Vagina (tissue), 2 donors: ENCODE data around the gene RIMS3. TPM values are rescaled to one million over a fixed set of nuclear protein-coding genes. Genes with fewer than 3 reads are reported as not detected.

Source experiments
- DNase-seq, 2 donors: peaks; one replicate each; pipeline ENCODE4 v3.0.0-alpha.2; 2017; ENCODE audit errors: extremely low spot score in 2 of 2
- H3K27ac ChIP-seq: fragments of 200-600 bp; sonication (generic); one replicate; pipeline ENCODE4 v1.5.1; 2019
- H3K27me3 ChIP-seq: fragments of 200-600 bp; sonication (generic); one replicate; pipeline ENCODE4 v1.5.1; 2019
- H3K36me3 ChIP-seq, 2 donors: fragments of 200-600 bp; sonication (generic); one replicate each; pipeline ENCODE4 v1.5.1; 2017 to 2019
- H3K4me1 ChIP-seq: fragments of 200-600 bp; sonication (generic); one replicate; pipeline ENCODE4 v1.5.1; 2019
- H3K4me3 ChIP-seq, 2 donors: fragments of 200-600 bp; sonication (generic); 1 replicate in 1 of 2; 2 replicates in 1 of 2; pipeline ENCODE4 v1.5.1; 2016 to 2019
- H3K9me3 ChIP-seq: fragments of 200-600 bp; sonication (generic); one replicate; pipeline ENCODE4 v1.5.1; 2019
- CTCF ChIP-seq, 3 experiments: fragments of 450-650 bp in 2 of 3; fragments of 200-600 bp in 1 of 3; sonication (generic) in 1 of 3; IDR thresholded peaks; one replicate each; pipeline ENCODE4 v1.5.1; 2017 to 2019; ENCODE audit warnings: antibody characterized with exemption in 3 of 3, mild to moderate bottlenecking in 2 of 3, moderate library complexity in 2 of 3
- POLR2A ChIP-seq, 2 donors: fragments of 450-650 bp; IDR thresholded peaks; one replicate each; pipeline ENCODE4 v1.6.1; 2017; ENCODE audit warnings: antibody characterized with exemption in 2 of 2, mild to moderate bottlenecking in 2 of 2, moderate library complexity in 2 of 2
- POLR2AphosphoS5 ChIP-seq, 2 donors: sonication (generic); formaldehyde crosslinking; IDR thresholded peaks; one replicate each; pipeline ENCODE4 v1.9.0; 2017; ENCODE audit warnings: antibody characterized with exemption in 2 of 2, mild to moderate bottlenecking in 2 of 2, low read depth in 1 of 2; ENCODE audit not compliant: insufficient read depth in 1 of 2
- intact Hi-C: fragments of 100-400 bp; cut with DNase I; formaldehyde crosslinking; loops from one replicate; pipeline ENCODE4 v1.15.1; 2023
- total RNA-seq: library from RNA; depleted of rRNA; stranded (reverse); fragments of >200 nt; gene quantifications from one replicate; pipeline ENCODE4 v1.2.3, GENCODE V29; 2016

Gene RIMS3
- total RNA-seq, 1 donor from 2014 or later: 4.7 TPM

DNA sequence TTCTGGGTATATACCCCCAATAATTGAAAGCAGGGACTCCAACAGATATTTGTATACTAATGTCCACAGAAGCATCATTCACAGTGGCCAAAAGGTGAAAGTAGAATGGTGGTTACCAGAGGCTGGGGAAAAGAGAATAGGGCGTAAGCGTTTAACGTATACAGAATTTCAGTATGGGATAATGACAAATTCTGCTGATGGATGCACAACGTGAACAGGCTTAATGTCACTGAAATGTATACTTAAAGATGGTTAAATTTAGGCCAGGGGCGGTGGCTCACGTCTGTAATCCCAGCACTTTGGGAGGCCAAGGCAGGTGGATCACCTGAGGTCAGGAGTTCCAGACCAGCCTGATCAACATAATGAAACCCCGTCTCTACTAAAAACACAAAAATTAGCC is 21.6 kb upstream of the RIMS3 start:
- Histone ChIP-seq H3K4me1 (peaks cover 8% of the 10 kb centered on the region), H3K9me3 (no peaks in the 10 kb centered on the region), H3K27me3 (no peaks in the 10 kb centered on the region), H3K36me3 (no peaks in the 10 kb centered on the region), H3K4me3 (no peak overlapping the region), H3K27ac (no peak overlapping the region)
- intact Hi-C loops: no loop called here
- DNase-seq: no peak
- TF ChIP-seq POLR2AphosphoS5 (IDR thresholded peaks at IDR 0.05; ENCODE audit: insufficient read depth in 1 of 2, low read depth in 1 of 2): no peak
- TF ChIP-seq POLR2A (IDR thresholded peaks at IDR 0.05): no peak
- TF ChIP-seq CTCF (IDR thresholded peaks at IDR 0.05): no peak

DNA sequence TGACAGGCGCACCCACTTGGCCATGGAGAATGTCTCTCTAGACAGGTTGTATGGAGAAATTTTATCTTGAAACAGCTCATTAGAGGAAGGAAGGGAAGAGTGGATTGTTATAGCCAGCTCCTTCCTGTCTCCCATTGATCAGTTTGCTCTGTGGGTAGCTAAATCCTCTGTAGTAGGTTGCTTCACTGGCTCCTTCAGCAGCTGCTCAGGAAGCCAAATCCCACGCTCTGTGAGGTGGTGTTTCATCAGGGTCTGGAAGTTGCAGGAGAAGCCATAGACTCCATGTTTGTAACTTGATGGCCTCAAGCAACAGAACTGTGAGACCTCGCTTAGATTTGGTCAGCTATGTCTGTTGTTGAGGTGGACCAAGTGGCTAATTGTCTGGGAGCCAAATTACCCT is 19.2 kb upstream of the RIMS3 start:
- intact Hi-C loops: no loop called here

DNA sequence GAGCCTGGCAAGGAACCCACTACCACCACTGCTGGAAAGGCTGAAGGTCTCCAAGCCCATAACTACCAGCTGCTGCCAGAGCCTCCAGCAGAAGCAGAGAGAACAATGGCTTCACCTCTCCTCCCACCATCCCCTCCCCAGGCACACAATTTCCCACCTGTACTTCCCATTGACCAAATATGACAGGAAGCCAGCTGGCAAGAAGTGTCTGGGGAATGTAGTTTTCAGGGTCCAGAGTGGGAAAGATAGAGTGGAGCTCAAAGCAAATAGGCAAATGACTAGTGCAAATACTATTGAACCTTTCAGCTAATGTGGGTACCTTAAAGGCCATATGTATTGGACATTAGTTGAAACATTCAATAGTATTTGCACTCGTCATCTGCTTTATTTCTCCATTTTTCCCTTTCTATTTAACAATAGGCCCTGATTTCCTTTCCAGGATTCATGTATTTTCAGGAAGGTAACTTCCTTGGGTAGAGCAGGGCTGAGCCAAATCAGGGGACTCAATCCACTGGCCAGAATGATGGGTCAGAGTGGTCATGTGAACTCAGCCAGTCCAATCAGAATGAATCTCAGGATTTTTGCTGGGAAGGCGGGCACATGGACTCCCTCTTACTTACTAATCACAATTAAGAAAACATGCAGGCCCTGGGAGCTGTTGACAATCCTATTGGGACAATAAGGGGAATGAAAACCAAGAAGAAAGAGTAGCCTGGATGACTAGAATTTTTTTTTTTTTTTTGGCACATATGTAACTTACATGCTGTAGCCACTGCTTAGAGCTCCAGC is 13.9 kb upstream of the RIMS3 start:
- H3K27me3 ChIP-seq: no peaks in the 10 kb centered on the region
- no peak overlapping the region for H3K4me3 ChIP-seq
- no peak for TF ChIP-seq POLR2AphosphoS5 (IDR thresholded peaks at IDR 0.05; ENCODE audit: insufficient read depth in 1 of 2, low read depth in 1 of 2)
- TF ChIP-seq POLR2A (IDR thresholded peaks at IDR 0.05): no peak
- no peak for TF ChIP-seq CTCF (IDR thresholded peaks at IDR 0.05)
- intact Hi-C loops: no loop called here
- H3K4me1 ChIP-seq: no peaks in the 10 kb centered on the region
- H3K27ac ChIP-seq: no peak overlapping the region
- DNase-seq: no peak
- H3K9me3 ChIP-seq: no peaks in the 10 kb centered on the region
- H3K36me3 ChIP-seq: no peaks in the 10 kb centered on the region

More for the DNA sequence above, 19.2 kb upstream of the RIMS3 start:
- Histone ChIP-seq H3K4me3 (no peak overlapping the region), H3K36me3 (no peaks in the 10 kb centered on the region), H3K4me1 (no peaks in the 10 kb centered on the region), H3K9me3 (no peaks in the 10 kb centered on the region), H3K27me3 (no peaks in the 10 kb centered on the region), H3K27ac (no peak overlapping the region)
- no peak for DNase-seq
- TF ChIP-seq CTCF (IDR thresholded peaks at IDR 0.05): no peak
- TF ChIP-seq POLR2AphosphoS5 (IDR thresholded peaks at IDR 0.05; ENCODE audit: insufficient read depth in 1 of 2, low read depth in 1 of 2): no peak
- TF ChIP-seq POLR2A (IDR thresholded peaks at IDR 0.05): no peak

GRCh38 chr1:40676501-40676900 is 11.0 kb upstream of the RIMS3 start:
- no peaks in the 10 kb centered on the region for H3K27me3 ChIP-seq
- H3K4me1 ChIP-seq: no peaks in the 10 kb centered on the region
- intact Hi-C loops: no loop called here
- no peaks in the 10 kb centered on the region for H3K9me3 ChIP-seq
- H3K36me3 ChIP-seq: no peaks in the 10 kb centered on the region
- H3K27ac ChIP-seq: no peak overlapping the region
- no peak for TF ChIP-seq POLR2AphosphoS5 (IDR thresholded peaks at IDR 0.05; ENCODE audit: insufficient read depth in 1 of 2, low read depth in 1 of 2)
- no peak overlapping the region for H3K4me3 ChIP-seq
- no peak for DNase-seq

DNA sequence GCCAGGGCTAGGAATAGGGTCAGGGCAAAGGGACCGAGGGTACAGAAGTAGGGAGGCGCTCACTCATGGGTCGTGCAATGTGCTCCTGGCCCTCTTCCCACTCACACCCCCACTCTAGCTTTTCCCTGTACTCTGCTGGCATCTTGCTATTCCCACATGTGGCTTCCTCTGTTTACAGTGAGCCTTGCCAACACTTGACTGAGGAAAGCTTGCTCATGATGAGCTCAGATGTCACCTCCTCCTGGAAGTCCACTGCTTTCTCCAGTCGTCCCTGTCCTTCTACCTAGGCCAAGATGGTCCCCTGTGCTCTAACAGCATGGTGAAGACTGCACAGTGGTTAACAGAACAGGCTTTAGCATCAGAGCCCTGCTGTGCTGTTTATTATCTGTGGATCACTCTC is 8.0 kb upstream of the RIMS3 start:
- DNase-seq: no peak

More for the DNA sequence above, 8.0 kb upstream of the RIMS3 start:
- Histone ChIP-seq H3K4me3 (no peak overlapping the region), H3K9me3 (no peaks in the 10 kb centered on the region), H3K36me3 (no peaks in the 10 kb centered on the region), H3K27ac (no peak overlapping the region), H3K4me1 (peaks cover 4% of the 10 kb centered on the region), H3K27me3 (no peaks in the 10 kb centered on the region)
- intact Hi-C loops: no loop called here
- no peak for TF ChIP-seq CTCF (IDR thresholded peaks at IDR 0.05)
